Testis (tissue), 3 donors: Measurements from ENCODE around the gene WFDC10A. TPM values are rescaled to one million over a fixed set of nuclear protein-coding genes. Genes with fewer than 3 reads are reported as not detected.
A peak's percentile ranks its signal among the peaks of the same experiment; 100 is the strongest.
"Not testable (repeated sequence)": the region's sequence is repeated elsewhere in the genome, so short reads cannot be mapped to it uniquely, and the experiment has no call there.

Source experiments
- DNase-seq: peaks from one replicate; pipeline ENCODE4 v3.0.0-alpha.2; 2019
- H3K27ac ChIP-seq, 2 donors: fragments of 200-600 bp; sonication (generic); one replicate each; pipeline ENCODE4 v1.5.1; 2019
- H3K27me3 ChIP-seq: fragments of 200-600 bp; sonication (generic); one replicate; pipeline ENCODE4 v1.5.1; 2019
- H3K36me3 ChIP-seq: fragments of 200-600 bp; sonication (generic); one replicate; pipeline ENCODE4 v1.5.1; 2017; ENCODE audit warnings: low read depth; ENCODE audit errors: missing control alignments
- H3K4me1 ChIP-seq: fragments of 200-600 bp; sonication (generic); one replicate; pipeline ENCODE4 v1.5.1; 2019
- H3K4me3 ChIP-seq, 2 donors: fragments of 200-600 bp; sonication (generic); one replicate each; pipeline ENCODE4 v1.5.1; 2017 to 2019
- H3K9me3 ChIP-seq: fragments of 200-600 bp; sonication (generic); one replicate; pipeline ENCODE4 v1.5.1; 2017
- POLR2A ChIP-seq: fragments of 450-650 bp; IDR thresholded peaks from one replicate; pipeline ENCODE4 v1.6.1; 2017; ENCODE audit warnings: antibody characterized with exemption, mild to moderate bottlenecking, moderate library complexity
- WGBS, 2 donors: methylation state at CpG; one replicate each; pipeline ENCODE4 v1.1.5; 2018; 5-methylcytosine and 5-hydroxymethylcytosine counted together
- intact Hi-C: fragments of 100-400 bp; cut with DNase I; formaldehyde crosslinking; loops from one replicate; pipeline ENCODE4 v1.15.1; 2023; ENCODE audit warnings: low total_unique reads
- polyA plus RNA-seq: library from polyadenylated mRNA; stranded (reverse); fragments of 350-450 nt; fragmentation: Illumina TruSeq; extraction: RNeasy Lipid Tissue Mini Kit (QIAGEN cat#74804); gene quantifications from one replicate; pipeline ENCODE4 v1.2.3, GENCODE V29; 2014; ENCODE audit warnings: low read depth, low replicate concordance; ENCODE audit not compliant: insufficient read depth
- total RNA-seq, 2 donors: library from RNA; depleted of rRNA; stranded (reverse); fragments of >200 nt; gene quantifications; one replicate each; pipeline ENCODE4 v1.2.3, GENCODE V29; 2016
- TF ChIP-seq, protein P1 (sequence below), 3 experiments: fragments of 450-650 bp in 2 of 3; fragments of 200-600 bp in 1 of 3; sonication (generic) in 1 of 3; IDR thresholded peaks; one replicate each; pipeline ENCODE4 v1.5.1; 2016 to 2019; ENCODE audit warnings: antibody characterized with exemption in 3 of 3, mild to moderate bottlenecking in 2 of 3, moderate library complexity in 1 of 3

The WFDC10A gene
- total and polyA plus RNA-seq, 3 donors from 2014 or later, result not detected

DNA sequence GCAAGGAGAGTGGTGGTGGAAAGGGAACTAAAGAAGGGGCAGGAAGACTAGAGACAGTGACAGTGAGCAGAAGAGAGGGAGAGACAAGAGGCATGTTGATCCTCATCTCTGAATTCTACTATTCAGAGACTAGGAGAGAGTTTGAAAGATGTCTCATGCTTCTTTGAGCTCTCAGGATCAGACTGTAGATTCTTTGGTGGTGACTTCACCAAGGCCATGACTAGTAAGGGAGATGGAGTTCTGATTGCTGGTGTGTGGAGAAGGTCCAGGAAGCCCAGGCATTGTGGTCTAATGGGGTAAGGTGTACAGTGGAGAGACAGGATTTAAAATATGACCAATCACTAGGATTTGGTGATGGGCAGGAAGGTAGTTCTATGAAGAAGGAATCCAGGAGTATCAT is 832 bp downstream of the WFDC10A start:
- Histone ChIP-seq H3K27me3 (no peaks in the 10 kb centered on the region), H3K4me3 (no peak overlapping the region), H3K4me1 (no peaks in the 10 kb centered on the region), H3K9me3 (no peaks in the 10 kb centered on the region), H3K36me3 (no peaks in the 10 kb centered on the region), H3K27ac (no peak overlapping the region)
- no peak for TF ChIP-seq POLR2A
- TF ChIP-seq, protein P1, sequence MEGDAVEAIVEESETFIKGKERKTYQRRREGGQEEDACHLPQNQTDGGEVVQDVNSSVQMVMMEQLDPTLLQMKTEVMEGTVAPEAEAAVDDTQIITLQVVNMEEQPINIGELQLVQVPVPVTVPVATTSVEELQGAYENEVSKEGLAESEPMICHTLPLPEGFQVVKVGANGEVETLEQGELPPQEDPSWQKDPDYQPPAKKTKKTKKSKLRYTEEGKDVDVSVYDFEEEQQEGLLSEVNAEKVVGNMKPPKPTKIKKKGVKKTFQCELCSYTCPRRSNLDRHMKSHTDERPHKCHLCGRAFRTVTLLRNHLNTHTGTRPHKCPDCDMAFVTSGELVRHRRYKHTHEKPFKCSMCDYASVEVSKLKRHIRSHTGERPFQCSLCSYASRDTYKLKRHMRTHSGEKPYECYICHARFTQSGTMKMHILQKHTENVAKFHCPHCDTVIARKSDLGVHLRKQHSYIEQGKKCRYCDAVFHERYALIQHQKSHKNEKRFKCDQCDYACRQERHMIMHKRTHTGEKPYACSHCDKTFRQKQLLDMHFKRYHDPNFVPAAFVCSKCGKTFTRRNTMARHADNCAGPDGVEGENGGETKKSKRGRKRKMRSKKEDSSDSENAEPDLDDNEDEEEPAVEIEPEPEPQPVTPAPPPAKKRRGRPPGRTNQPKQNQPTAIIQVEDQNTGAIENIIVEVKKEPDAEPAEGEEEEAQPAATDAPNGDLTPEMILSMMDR (IDR thresholded peaks at IDR 0.05), result no peak
- DNase-seq, result no peak
- intact Hi-C loops, result no loop called here

DNA sequence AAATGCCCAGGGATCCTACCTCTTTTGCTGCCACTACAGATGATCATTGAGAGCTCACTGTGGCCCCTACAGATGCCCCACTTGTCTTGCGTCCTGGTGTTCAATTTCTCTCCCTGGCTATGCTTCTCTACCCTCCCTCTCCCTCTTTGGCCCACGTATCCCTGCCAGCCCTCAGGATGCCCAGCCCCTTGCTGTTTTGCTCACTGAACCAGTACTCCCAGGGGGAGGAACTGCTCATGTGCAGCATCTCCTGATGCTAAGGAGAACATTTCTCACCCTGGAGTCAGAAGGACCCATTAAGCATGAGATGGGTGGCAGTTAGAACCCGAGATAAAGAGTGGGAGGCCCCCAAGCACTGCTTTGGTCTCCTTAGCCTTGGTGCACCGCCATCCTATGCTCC is 1.6 kb downstream of the WFDC10A start, which contains the start of gene WFDC9:
WFDC9 (minus strand) TSS at position 101 of the 400 bp plus-strand sequence. CDS start 21,103 bp downstream, outside the sequence.
- 74 to 77% methylated on average over 4 of the region's 4 CpGs for WGBS, 2 donors
- Histone ChIP-seq H3K4me3 (no peak within 1 kb of the TSS), H3K27ac (no peak within 1 kb of the TSS), H3K27me3 (no peaks in the 10 kb centered on the region), H3K36me3 (no peaks in the 10 kb centered on the region), H3K9me3 (no peaks in the 10 kb centered on the region), H3K4me1 (no peaks in the 10 kb centered on the region)
- no peak for DNase-seq
- intact Hi-C loops, result no loop called here
- TF ChIP-seq POLR2A, result no peak

DNA sequence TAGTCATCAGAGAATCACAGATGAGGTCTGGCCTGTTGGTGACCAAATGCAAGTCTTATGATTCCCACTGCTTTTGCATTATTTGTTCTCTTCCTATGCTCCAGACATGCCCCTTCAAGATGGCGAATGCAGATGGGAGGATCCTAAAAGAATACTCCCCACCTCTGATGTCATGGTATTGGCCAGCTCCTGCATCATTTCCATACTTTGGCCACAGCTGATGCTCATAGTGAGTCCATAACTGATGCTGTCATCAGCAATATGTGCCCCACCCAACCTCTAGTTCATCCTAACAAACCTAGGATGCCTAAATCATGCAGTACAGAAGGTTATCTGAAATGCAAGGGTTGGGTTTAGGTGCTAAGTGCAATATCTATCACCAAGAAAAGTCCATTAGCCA is 7.0 kb downstream of the WFDC10A start:
- Histone ChIP-seq H3K4me1 (no peaks in the 10 kb centered on the region), H3K36me3 (no peaks in the 10 kb centered on the region), H3K4me3 (no peak overlapping the region), H3K9me3 (no peaks in the 10 kb centered on the region), H3K27me3 (no peaks in the 10 kb centered on the region), H3K27ac (no peak overlapping the region)
- WGBS, 2 donors, result 89 to 100% methylated on average over 1 of the region's 1 CpG
- TF ChIP-seq, protein P1 (IDR thresholded peaks at IDR 0.05), result no peak
- TF ChIP-seq POLR2A, result no peak
- intact Hi-C loops, result no loop called here
- DNase-seq, result no peak

DNA sequence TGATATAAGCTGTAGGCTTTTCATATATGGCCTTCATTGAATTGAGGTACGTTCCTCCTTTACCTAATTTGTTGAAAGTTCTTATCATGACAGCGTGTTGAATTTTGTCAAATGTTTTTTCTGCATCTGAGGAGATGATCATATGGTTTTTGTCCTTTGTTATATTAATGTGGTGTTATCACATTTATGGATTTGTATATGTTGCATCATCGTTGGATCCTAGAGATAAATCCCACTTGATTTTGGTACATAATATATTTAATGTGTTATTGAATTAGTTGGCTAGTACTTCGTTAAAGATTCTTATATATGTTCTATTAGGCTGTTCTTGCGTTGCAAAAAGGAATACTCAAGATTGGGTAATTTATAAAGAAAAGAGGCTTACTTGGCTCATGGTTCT is 10.1 kb downstream of the WFDC10A start:
- Histone ChIP-seq H3K4me1 (no peaks in the 10 kb centered on the region), H3K4me3 (no peak overlapping the region), H3K27ac (no peak overlapping the region), H3K36me3 (no peaks in the 10 kb centered on the region), H3K27me3 (no peaks in the 10 kb centered on the region), H3K9me3 (no peaks in the 10 kb centered on the region)
- WGBS, 2 donors, result 89 to 91% methylated on average over 5 of the region's 5 CpGs
- intact Hi-C loops, result no loop called here
- TF ChIP-seq POLR2A, result no peak
- TF ChIP-seq, protein P1 (IDR thresholded peaks at IDR 0.05), result no peak
- DNase-seq, result no peak

DNA sequence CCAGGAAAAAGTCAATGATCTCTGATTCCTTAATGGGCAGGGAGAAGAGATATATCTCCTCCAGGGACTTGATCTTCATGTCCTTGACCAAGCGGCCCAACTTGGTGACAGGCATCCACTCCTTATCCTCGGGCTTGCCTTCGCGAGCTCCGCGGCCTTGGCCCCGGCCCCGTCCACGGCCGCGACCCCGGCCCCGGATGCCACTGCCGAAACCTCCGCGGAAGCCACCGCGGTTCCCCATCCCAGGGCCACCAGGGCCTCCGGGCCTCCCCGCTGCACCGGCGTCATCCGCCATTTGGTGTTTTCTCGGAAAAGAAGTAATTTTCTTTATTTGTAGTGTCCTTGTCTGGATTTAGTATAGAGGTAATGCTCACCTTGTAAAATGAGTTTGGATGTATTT is 11.5 kb downstream of the WFDC10A start:
- WGBS, 2 donors, result 75 to 80% methylated on average over 24 of the region's 24 CpGs
- intact Hi-C loops, H3K27ac ChIP-seq, H3K4me3 ChIP-seq, DNase-seq, H3K27me3 ChIP-seq, H3K36me3 ChIP-seq, H3K9me3 ChIP-seq, H3K4me1 ChIP-seq: not testable (repeated sequence)

DNA sequence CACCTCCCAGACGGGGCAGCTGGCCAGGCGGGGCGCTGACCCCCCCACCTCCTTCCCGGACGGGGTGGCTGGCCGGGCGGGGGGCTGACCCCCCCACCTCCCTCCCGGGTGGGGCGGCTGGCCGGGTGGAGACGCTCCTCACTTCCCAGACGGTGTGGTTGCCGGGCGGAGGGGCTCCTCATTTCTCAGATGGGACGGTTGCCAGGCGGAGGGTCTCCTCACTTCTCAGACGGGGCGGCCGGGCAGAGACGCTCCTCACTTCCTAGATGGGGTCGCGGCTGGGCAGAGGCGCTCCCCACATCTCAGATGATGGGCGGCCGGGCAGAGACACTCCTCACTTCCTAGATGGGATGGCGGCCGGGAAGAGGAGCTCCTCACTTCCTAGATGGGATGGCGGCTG is 16.3 kb downstream of the WFDC10A start:
- H3K4me3 ChIP-seq, result peak overlapping the region in 1 of 2 donors; percentile 10
- H3K36me3 ChIP-seq, DNase-seq, intact Hi-C loops, H3K27me3 ChIP-seq, H3K4me1 ChIP-seq, H3K27ac ChIP-seq, H3K9me3 ChIP-seq: not testable (repeated sequence)
- WGBS, 2 donors, result 85% methylated on average over 21 of the region's 28 CpGs; no CpG with 5 or more reads in 1 of the 2 donors
